ENCODE data around the gene SOX12. TPM values are rescaled to one million over a fixed set of nuclear protein-coding genes. Genes with fewer than 3 reads are reported as not detected.
A peak's percentile ranks its signal among the peaks of the same experiment; 100 is the strongest.

SOX12 gene
- polyA plus RNA-seq, 1 donor (not counting 4 experiments of a cell fraction or from before 2014, with no cell fraction given): 1.9 TPM

GRCh38 chr20:313402-313801, 11.9 kb upstream of the SOX12 start:
- Histone ChIP-seq H3K9me1 (ENCODE audit: control insufficient read depth, extremely low read depth, insufficient read depth, low read length) (peaks cover 4% of the 10 kb centered on the region), H4K20me1 (ENCODE audit: control insufficient read depth, extremely low read depth, insufficient read depth, low read length) (peaks cover 2% of the 10 kb centered on the region), H3K4me1 (ENCODE audit: control insufficient read depth, extremely low read depth, insufficient read depth, low read length) (peaks cover 47% of the 10 kb centered on the region), H3K9ac (ENCODE audit: control insufficient read depth, extremely low read depth, insufficient read depth, low read length) (no peak overlapping the region), H3K27me3 (ENCODE audit: control insufficient read depth, extremely low read depth, insufficient read depth, low read length) (no peaks in the 10 kb centered on the region), H3K27ac (ENCODE audit: control insufficient read depth, insufficient read depth, low read length) (peak overlapping the region; percentile 62), H3K79me2 (ENCODE audit: control insufficient read depth, insufficient read depth, low read length) (no peaks in the 10 kb centered on the region), H3K9me3 (ENCODE audit: control insufficient read depth, low read depth, low read length) (no peaks in the 10 kb centered on the region), H2AFZ (ENCODE audit: control insufficient read depth, low read length) (no peak overlapping the region), H3K4me3 (ENCODE audit: control insufficient read depth in 2 of 3, extremely low read depth in 1 of 3, insufficient read depth in 2 of 3, low read depth in 1 of 3, low read length in 3 of 3) (no peak overlapping the region), H3K36me3 (ENCODE audit: control insufficient read depth in 2 of 2, extremely low read depth in 1 of 2, insufficient read depth in 2 of 2, low read length in 2 of 2) (no peaks in the 10 kb centered on the region), H3K4me2 (ENCODE audit: control insufficient read depth, extremely low read depth, insufficient read depth, low read depth, low read length) (no peak overlapping the region)
- FAIRE-seq (peak; percentile 23), DNase-seq (ENCODE audit: low read depth, low spot score) (no peak)
- dilution Hi-C loops (cut with MboI; ENCODE audit: extremely low pct_ligation_motif_present, low sequenced_read_pairs): no loop called here
- TF ChIP-seq CTCF (optimal IDR thresholded peaks at IDR 0.05 in 1 of 3, IDR thresholded peaks at IDR 0.05 in 1 of 3, conservative IDR thresholded peaks at IDR 0.05 in 1 of 3; ENCODE audit: extremely low read depth in 1 of 3, insufficient read depth in 2 of 3, low read length in 3 of 3): no peak
- TF ChIP-seq EZH2 (IDR thresholded peaks at IDR 0.05; ENCODE audit: low read length): no peak

GRCh38 chr20:313948-314347, 11.4 kb upstream of the SOX12 start:
- H3K9me1 ChIP-seq (ENCODE audit: control insufficient read depth, extremely low read depth, insufficient read depth, low read length): peaks cover 4% of the 10 kb centered on the region
- TF ChIP-seq EZH2 (IDR thresholded peaks at IDR 0.05; ENCODE audit: low read length) (no peak), CTCF (optimal IDR thresholded peaks at IDR 0.05 in 1 of 3, IDR thresholded peaks at IDR 0.05 in 1 of 3, conservative IDR thresholded peaks at IDR 0.05 in 1 of 3; ENCODE audit: extremely low read depth in 1 of 3, insufficient read depth in 2 of 3, low read length in 3 of 3) (no peak)
- no peaks in the 10 kb centered on the region for H3K79me2 ChIP-seq (ENCODE audit: control insufficient read depth, insufficient read depth, low read length)
- peak overlapping the region; percentile 28 for H3K9ac ChIP-seq (ENCODE audit: control insufficient read depth, extremely low read depth, insufficient read depth, low read length)
- H3K27ac ChIP-seq (ENCODE audit: control insufficient read depth, insufficient read depth, low read length): peak overlapping the region; percentile 62
- FAIRE-seq (peak; percentile 79), DNase-seq (ENCODE audit: low read depth, low spot score) (no peak)
- H3K9me3 ChIP-seq (ENCODE audit: control insufficient read depth, low read depth, low read length): no peaks in the 10 kb centered on the region
- no peaks in the 10 kb centered on the region for H3K36me3 ChIP-seq (ENCODE audit: control insufficient read depth in 2 of 2, extremely low read depth in 1 of 2, insufficient read depth in 2 of 2, low read length in 2 of 2)
- H3K4me1 ChIP-seq (ENCODE audit: control insufficient read depth, extremely low read depth, insufficient read depth, low read length): peaks cover 43% of the 10 kb centered on the region
- dilution Hi-C loops (cut with MboI; ENCODE audit: extremely low pct_ligation_motif_present, low sequenced_read_pairs): no loop called here
- no peaks in the 10 kb centered on the region for H3K27me3 ChIP-seq (ENCODE audit: control insufficient read depth, extremely low read depth, insufficient read depth, low read length)
- H2AFZ ChIP-seq (ENCODE audit: control insufficient read depth, low read length): no peak overlapping the region
- H3K4me2 ChIP-seq (ENCODE audit: control insufficient read depth, extremely low read depth, insufficient read depth, low read depth, low read length): peak overlapping the region; percentile 6
- peaks cover 2% of the 10 kb centered on the region for H4K20me1 ChIP-seq (ENCODE audit: control insufficient read depth, extremely low read depth, insufficient read depth, low read length)
- H3K4me3 ChIP-seq (ENCODE audit: control insufficient read depth in 2 of 3, extremely low read depth in 1 of 3, insufficient read depth in 2 of 3, low read depth in 1 of 3, low read length in 3 of 3): no peak overlapping the region
